KMS-11 (cell line): Measurements from ENCODE around the gene ARL1.

Source experiments
- H2AFZ ChIP-seq: fragments of 200-600 bp; sonication (generic); 2 replicates; pipeline ENCODE4 v1.6.1; 2016; ENCODE audit warnings: antibody characterized with exemption, mixed run types, low read depth
- H3K27ac ChIP-seq: fragments of 200-600 bp; sonication (generic); 2 replicates; pipeline ENCODE4 v1.6.1; 2016; ENCODE audit warnings: mild to moderate bottlenecking, mixed run types
- H3K27me3 ChIP-seq: fragments of 200-600 bp; sonication (generic); 2 replicates; pipeline ENCODE4 v1.6.1; 2017; ENCODE audit warnings: mild to moderate bottlenecking, low read depth, mixed run types, moderate library complexity; ENCODE audit not compliant: insufficient read depth
- H3K36me3 ChIP-seq: fragments of 200-600 bp; sonication (generic); 2 replicates; pipeline ENCODE4 v1.6.1; 2017; ENCODE audit warnings: mild to moderate bottlenecking, mixed run types; ENCODE audit not compliant: insufficient read depth
- H3K4me1 ChIP-seq: fragments of 200-600 bp; sonication (generic); 2 replicates; pipeline ENCODE4 v1.6.1; 2016; ENCODE audit warnings: mild to moderate bottlenecking, low read depth, mixed run types; ENCODE audit not compliant: poor library complexity, severe bottlenecking
- H3K4me2 ChIP-seq: fragments of 200-600 bp; sonication (generic); 2 replicates; pipeline ENCODE4 v1.7.0; 2016; ENCODE audit warnings: mild to moderate bottlenecking, mixed run types
- H3K4me3 ChIP-seq: fragments of 200-600 bp; sonication (generic); IDR thresholded peaks from 2 replicates; pipeline ENCODE4 v1.6.1; 2017; ENCODE audit warnings: low read depth, low read length, mixed read lengths; ENCODE audit not compliant: insufficient read depth
- H3K79me2 ChIP-seq: fragments of 200-600 bp; sonication (generic); 2 replicates; pipeline ENCODE4 v1.6.1; 2016; ENCODE audit warnings: low read depth, mixed run types; ENCODE audit not compliant: insufficient read depth
- H3K9ac ChIP-seq: fragments of 200-600 bp; sonication (generic); 2 replicates; pipeline ENCODE4 v1.6.1; 2016; ENCODE audit warnings: mild to moderate bottlenecking, mixed run types
- H4K20me1 ChIP-seq: fragments of 200-600 bp; sonication (generic); 2 replicates; pipeline ENCODE4 v1.6.1; 2016; ENCODE audit warnings: mild to moderate bottlenecking, mixed run types; ENCODE audit not compliant: insufficient read depth
- CTCF ChIP-seq: fragments of 200-600 bp; sonication (generic); conservative IDR thresholded peaks from 2 replicates; pipeline ENCODE4 v1.6.1; 2017; ENCODE audit warnings: low read depth, mild to moderate bottlenecking, antibody characterized with exemption, low read length, moderate library complexity, mixed read lengths

ARL1 gene

GRCh38 chr12:101356794-101357193 is 50.8 kb downstream of the ARL1 start:
- no peak overlapping the region for H3K9ac ChIP-seq
- H3K4me1 ChIP-seq = no peaks in the 10 kb centered on the region
- H3K36me3 ChIP-seq = no peaks in the 10 kb centered on the region; the same call in 1 of the 2 replicates
- no peaks in the 10 kb centered on the region for H4K20me1 ChIP-seq
- no peak for TF ChIP-seq CTCF
- H3K27me3 ChIP-seq = no peaks in the 10 kb centered on the region
- no peak overlapping the region for H3K4me3 ChIP-seq
- H3K27ac ChIP-seq = no peak overlapping the region
- H3K4me2 ChIP-seq = no peak overlapping the region
- H3K79me2 ChIP-seq = no peaks in the 10 kb centered on the region
- no peak overlapping the region for H2AFZ ChIP-seq

DNA sequence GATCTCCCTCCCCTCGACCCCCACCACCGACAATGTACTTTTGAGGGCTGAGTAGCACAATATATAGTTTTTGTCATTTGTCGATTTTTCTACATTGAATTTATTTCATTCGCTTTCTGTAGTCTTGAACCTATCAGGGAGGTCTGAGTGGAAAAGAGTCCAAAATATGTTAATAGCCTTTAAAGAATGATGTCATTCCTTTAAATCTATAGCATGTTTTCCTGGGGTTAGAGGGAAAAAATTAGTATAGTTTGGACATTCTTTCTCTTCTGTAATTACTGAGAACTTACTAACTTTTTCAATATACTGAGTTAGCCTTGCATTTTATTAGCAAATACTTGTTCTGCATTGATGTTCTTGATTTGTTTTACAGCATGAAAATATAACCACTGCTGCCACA is 55.9 kb downstream of the ARL1 start:
- TF ChIP-seq CTCF = no peak
- no peak overlapping the region for H2AFZ ChIP-seq
- no peak overlapping the region for H3K9ac ChIP-seq
- H3K36me3 ChIP-seq = peaks cover 6% of the 10 kb centered on the region; the same call in 1 of the 2 replicates
- no peaks in the 10 kb centered on the region for H3K27me3 ChIP-seq
- H4K20me1 ChIP-seq = no peaks in the 10 kb centered on the region
- H3K4me1 ChIP-seq = no peaks in the 10 kb centered on the region
- H3K27ac ChIP-seq = no peak overlapping the region
- H3K4me3 ChIP-seq = no peak overlapping the region
- H3K79me2 ChIP-seq = no peaks in the 10 kb centered on the region
- no peak overlapping the region for H3K4me2 ChIP-seq

- no peak overlapping the region for H3K4me2 ChIP-seq
- peaks cover 11% of the 10 kb centered on the region for H3K4me1 ChIP-seq
- no peaks in the 10 kb centered on the region for H4K20me1 ChIP-seq
- no peaks in the 10 kb centered on the region for H3K27me3 ChIP-seq
- H3K79me2 ChIP-seq = no peaks in the 10 kb centered on the region
- H3K4me3 ChIP-seq = no peak overlapping the region
- H3K9ac ChIP-seq = no peak overlapping the region
- H3K27ac ChIP-seq = no peak overlapping the region
- H2AFZ ChIP-seq = no peak overlapping the region
- no peak for TF ChIP-seq CTCF
- peaks cover 3% of the 10 kb centered on the region; the same call in 1 of the 2 replicates for H3K36me3 ChIP-seq
Measured at GRCh38 chr12:101343893-101344292, 63.7 kb downstream of the ARL1 start.
